HepG2 (cell line): ENCODE data around the gene CRAMP1. TPM values are rescaled to one million over a fixed set of nuclear protein-coding genes. Genes with fewer than 3 reads are reported as not detected.
A peak's percentile ranks its signal among the peaks of the same experiment; 100 is the strongest.

Experiments
- ATAC-seq: fragments of 200-7000 bp; cut with Tn5 transposase; 3 replicates; pipeline ENCODE4 v1.9.1; 2020; ENCODE audit warnings: mild to moderate bottlenecking, moderate library complexity
- BruUV-seq: library from RNA; stranded (reverse); fragments of 400-500 nt; replicated peaks from 2 replicates; lab custom pipeline; 2021; lab: Mats Ljungman, UMichigan
- CTCF ChIA-PET: fragments of 300-600 bp; formaldehyde crosslinking; extraction: SDS; loops from one replicate; lab custom pipeline; 2021; ENCODE audit warnings: low total read pairs, inconsistent platforms, low intra/inter-chr PET ratio; lab: Yijun Ruan, JAX
- POLR2A ChIA-PET: fragments of 350-600 bp; sonication (Branson Sonifier 250); formaldehyde crosslinking; loops from one replicate; lab custom pipeline; 2020; ENCODE audit warnings: antibody characterized with exemption, inconsistent platforms; lab: Yijun Ruan, JAX
- DNase-seq: peaks from one replicate; pipeline ENCODE4 v3.0.0-alpha.2; 2015; ENCODE audit warnings: low spot score
- FAIRE-seq: peaks from 3 replicates; lab custom pipeline; 2011; peaks lifted over from hg19 to GRCh38; lab: Jason Lieb, UNC
- H2AFZ ChIP-seq: one replicate; pipeline ENCODE4 v1.6.1; 2011; ENCODE audit warnings: low read length, inconsistent platforms
- H3K27ac ChIP-seq: fragments of 300-600 bp; 3 replicates; pipeline ENCODE4 v1.8.0; 2011; ENCODE audit warnings: mixed run types, mild to moderate bottlenecking, mixed read lengths, low read length, inconsistent platforms; ENCODE audit not compliant: insufficient read depth; ENCODE audit errors: extremely low read length
- H3K27me3 ChIP-seq, 2 experiments: fragments of 200-600 bp in 1 of 2; 2 replicates in 1 of 2; 3 replicates in 1 of 2; pipeline versions ENCODE4 v1.6.0 to v1.8.0; 2011; ENCODE audit warnings: low read length in 2 of 2, mild to moderate bottlenecking in 2 of 2, moderate library complexity in 2 of 2, inconsistent platforms in 1 of 2; ENCODE audit not compliant: insufficient read depth in 2 of 2, control insufficient read depth in 1 of 2
- H3K36me3 ChIP-seq, 2 experiments: fragments of 200-600 bp in 1 of 2; replicated peaks in 1 of 2; 2 replicates in 1 of 2; 3 replicates in 1 of 2; pipeline versions ENCODE4 v1.5.1 to v1.8.0; 2011; ENCODE audit warnings: low read length in 2 of 2, inconsistent platforms in 1 of 2; ENCODE audit not compliant: insufficient read depth in 2 of 2, control insufficient read depth in 1 of 2
- H3K4me1 ChIP-seq: 2 replicates; pipeline ENCODE4 v1.5.1; 2012; ENCODE audit warnings: low read length, inconsistent platforms; ENCODE audit not compliant: insufficient read depth
- H3K4me2 ChIP-seq: 2 replicates; pipeline ENCODE4 v1.6.0; 2011; ENCODE audit warnings: low read depth, low read length, inconsistent platforms
- H3K4me3 ChIP-seq, 3 experiments: fragments of 200-600 bp in 1 of 3; sonication (generic), shearing (Covaris generic) in 1 of 3; replicated peaks in 1 of 3; 2 replicates each; pipeline ENCODE4 v1.5.1; 2011 to 2016; ENCODE audit warnings: low read length in 3 of 3, inconsistent platforms in 2 of 3, low read depth in 2 of 3, mild to moderate bottlenecking in 2 of 3, control low read depth in 1 of 3, mixed read lengths in 1 of 3; ENCODE audit not compliant: insufficient read depth in 1 of 3
- H3K79me2 ChIP-seq: one replicate; pipeline ENCODE4 v1.6.1; 2011; ENCODE audit warnings: low read length, inconsistent platforms; ENCODE audit not compliant: insufficient read depth
- H3K9ac ChIP-seq: 2 replicates; pipeline ENCODE4 v1.6.0; 2011; ENCODE audit warnings: mild to moderate bottlenecking, low read depth, low read length, inconsistent platforms; ENCODE audit not compliant: insufficient read depth
- H3K9me3 ChIP-seq: 2 replicates; pipeline ENCODE4 v1.5.1; 2012; ENCODE audit warnings: mild to moderate bottlenecking, low read length
- H4K20me1 ChIP-seq: 2 replicates; pipeline ENCODE4 v1.6.0; 2011; ENCODE audit warnings: inconsistent platforms, mild to moderate bottlenecking, low read length, moderate library complexity; ENCODE audit not compliant: insufficient read depth
- BHLHE40 ChIP-seq: IDR thresholded peaks from 2 replicates; pipeline ENCODE4 v1.6.1; 2011; ENCODE audit warnings: low read length, improper control_type of control experiment
- MEIS2 ChIP-seq: sonication (generic); formaldehyde crosslinking; IDR thresholded peaks from 2 replicates; pipeline ENCODE4 v1.9.0; 2021; ENCODE audit warnings: mild to moderate bottlenecking, missing genetic modification reagents
- NFIC ChIP-seq: IDR thresholded peaks from 2 replicates; pipeline ENCODE4 v1.6.1; 2012; ENCODE audit warnings: mild to moderate bottlenecking, low read length, inconsistent platforms
- PRDM4 ChIP-seq: sonication (generic); formaldehyde crosslinking; IDR thresholded peaks from 2 replicates; pipeline ENCODE4 v1.9.0; 2021; ENCODE audit warnings: missing genetic modification reagents, borderline replicate concordance
- SAP130 ChIP-seq: IDR thresholded peaks from 2 replicates; pipeline ENCODE4 v1.6.1; 2016; ENCODE audit warnings: low read depth
- ZNF225 ChIP-seq: sonication (generic); formaldehyde crosslinking; IDR thresholded peaks from 2 replicates; pipeline ENCODE4 v1.4.0; 2020; ENCODE audit warnings: mild to moderate bottlenecking, missing genetic modification reagents
- ZNF253 ChIP-seq: sonication (generic); formaldehyde crosslinking; IDR thresholded peaks from 2 replicates; pipeline ENCODE4 v1.8.0; 2022; ENCODE audit warnings: mild to moderate bottlenecking, missing genetic modification reagents, borderline replicate concordance
- ZNF317 ChIP-seq: sonication (generic); formaldehyde crosslinking; IDR thresholded peaks from 2 replicates; pipeline ENCODE4 v1.5.0; 2020; ENCODE audit warnings: mild to moderate bottlenecking, missing genetic modification reagents
- ZNF503 ChIP-seq: sonication (generic); formaldehyde crosslinking; IDR thresholded peaks from 2 replicates; pipeline ENCODE4 v1.4.0; 2020; ENCODE audit warnings: missing genetic modification reagents
- ZNF597 ChIP-seq: sonication (generic); formaldehyde crosslinking; IDR thresholded peaks from 2 replicates; pipeline ENCODE4 v1.5.0; 2020; ENCODE audit warnings: missing genetic modification reagents
- ZSCAN22 ChIP-seq: sonication (generic); formaldehyde crosslinking; IDR thresholded peaks from 2 replicates; pipeline ENCODE4 v1.4.0; 2020; ENCODE audit warnings: mild to moderate bottlenecking, missing genetic modification reagents
- WGBS: methylation state at CpG from one replicate; pipeline ENCODE4 v1.1.6; 2017; ENCODE audit warnings: low lambda C conversion rate; 5-methylcytosine and 5-hydroxymethylcytosine counted together
- in situ Hi-C: cut with HindIII; loops from 2 replicates; pipeline ENCODE4 v1.10.0; 2017; ENCODE audit warnings: low pct_unique_long_range_greater_than_20kb; ENCODE audit not compliant: extremely low pct_ligation_motif_present
- intact Hi-C: fragments of 100-400 bp; cut with micrococcal nuclease; formaldehyde crosslinking; loops from one replicate; pipeline ENCODE4 v1.10.0; 2022; ENCODE audit not compliant: unreplicated experiment
- polyA plus RNA-seq, 8 experiments: library from polyadenylated mRNA; depleted of rRNA in 3 of 8; stranded (reverse) in 7 of 8; unstranded in 1 of 8; fragments of >200 nt; fragmentation: Illumina TruSeq in 4 of 8; extraction: Trizol in 4 of 8; gene quantifications; 2 replicates each; pipeline versions ENCODE4 v1.2.1 to v1.2.3, GENCODE V29; 2011 to 2016; ENCODE audit warnings: low read depth in 4 of 8, missing spikeins in 1 of 8, mixed read lengths in 1 of 8; ENCODE audit not compliant: insufficient read depth in 1 of 8
- total RNA-seq, 5 experiments: library from RNA; depleted of rRNA; stranded (reverse); fragments of >200 nt; fragmentation: Illumina TruSeq; extraction: Trizol; gene quantifications; 2 replicates each; pipeline ENCODE4 v1.2.3, GENCODE V29; 2016; ENCODE audit warnings: low read depth in 1 of 5

CRAMP1 gene
- total and polyA plus RNA-seq, 2 of the 13 experiments (the other 11 are each of a cell fraction or from before 2014, with no cell fraction given): 6.8 to 9.7 TPM

GRCh38 chr16:1710811-1711507 is 98.8 kb downstream of the CRAMP1 start:
- BruUV-seq: no TSS peak
- ATAC-seq: peak; percentile 37; the same call in 1 of the 3 replicates
- TF ChIP-seq ZNF253 (CRISPR knock-in tag) (no peak), ZSCAN22 (no peak), BHLHE40 (no peak), SAP130 (CRISPR knock-in tag) (peak; percentile 25; the same call in 1 of the 2 replicates), ZNF317 (CRISPR knock-in tag) (no peak), PRDM4 (CRISPR knock-in tag) (no peak), ZNF503 (no peak), MEIS2 (CRISPR knock-in tag) (no peak), NFIC (no peak), ZNF225 (CRISPR knock-in tag) (no peak), ZNF597 (CRISPR knock-in tag) (no peak)

More at GRCh38 chr16:1710811-1711507, 98.8 kb downstream of the CRAMP1 start:
- ChIA-PET CTCF (no interaction called here), POLR2A (interaction anchor here (1.2 kb wide), 1 partner anchor 9 kb away, joined by 4 read pairs; no protein-coding TSS in a partner anchor)
- H3K27me3 ChIP-seq: no peaks in the 10 kb centered on the region; a peak in 1 of 5 replicates
- 67% methylated on average over 17 of the region's 17 CpGs for WGBS
- H2AFZ ChIP-seq: no peak overlapping the region
- peaks cover 0 to 13% of the 10 kb centered on the region in 2 experiments; a peak in 2 of 5 replicates for H3K36me3 ChIP-seq
- H3K9me3 ChIP-seq: no peaks in the 10 kb centered on the region
- H3K4me3 ChIP-seq: peak overlapping the region in 1 of 3 experiments; percentile 27; a peak in 1 of 6 replicates
- peaks cover 26% of the 10 kb centered on the region for H4K20me1 ChIP-seq
- in situ Hi-C loops: no loop called here
- DNase-seq: peak; percentile 26
- intact Hi-C loops: no loop called here
- peak overlapping the region; percentile 55 for H3K4me2 ChIP-seq
- peak overlapping the region; percentile 47 for H3K27ac ChIP-seq
- peak overlapping the region; percentile 25; the same call in 1 of the 2 replicates for H3K9ac ChIP-seq
- H3K79me2 ChIP-seq: peaks cover 81% of the 10 kb centered on the region
- FAIRE-seq: no peak
- peaks cover 46% of the 10 kb centered on the region for H3K4me1 ChIP-seq
